HEK293T (cell line): ENCODE measurements around the gene RBM28.

Experiments
- CTCF ChIA-PET: fragments of 350-600 bp; formaldehyde crosslinking; extraction: SDS; loops from one replicate; lab custom pipeline; 2021; ENCODE audit warnings: antibody characterized with exemption, inconsistent platforms; lab: Yijun Ruan, JAX
- POLR2A ChIA-PET: fragments of 350-600 bp; formaldehyde crosslinking; extraction: SDS; loops from one replicate; lab custom pipeline; 2020; ENCODE audit warnings: antibody characterized with exemption, inconsistent platforms; lab: Yijun Ruan, JAX
- DNase-seq: peaks from one replicate; pipeline ENCODE4 v3.0.0; 2012; ENCODE audit warnings: mixed read lengths; ENCODE audit errors: extremely low spot score
- ARNT ChIP-seq: fragments of 450-650 bp; IDR thresholded peaks from 2 replicates; pipeline ENCODE4 v1.6.1; 2017; ENCODE audit warnings: mild to moderate bottlenecking
- BHLHE40 ChIP-seq: fragments of 450-650 bp; IDR thresholded peaks from 2 replicates; pipeline ENCODE4 v1.6.1; 2016; ENCODE audit warnings: mild to moderate bottlenecking, moderate library complexity, borderline replicate concordance
- CTBP1 ChIP-seq: fragments of 450-650 bp; IDR thresholded peaks from 2 replicates; pipeline ENCODE4 v1.6.1; 2016; ENCODE audit warnings: borderline replicate concordance
- ELF4 ChIP-seq: fragments of 450-650 bp; IDR thresholded peaks from 2 replicates; pipeline ENCODE4 v1.6.1; 2017; ENCODE audit warnings: antibody characterized with exemption
- FOXA1 ChIP-seq: fragments of 450-650 bp; IDR thresholded peaks from 2 replicates; pipeline ENCODE4 v1.6.1; 2016; ENCODE audit warnings: mild to moderate bottlenecking
- FOXK2 ChIP-seq: fragments of 450-650 bp; IDR thresholded peaks from 2 replicates; pipeline ENCODE4 v1.6.1; 2016; ENCODE audit warnings: mild to moderate bottlenecking
- FOXM1 ChIP-seq: fragments of 450-650 bp; IDR thresholded peaks from 2 replicates; pipeline ENCODE4 v1.6.1; 2017; ENCODE audit warnings: mild to moderate bottlenecking, borderline replicate concordance
- HDGF ChIP-seq: fragments of 450-650 bp; IDR thresholded peaks from 2 replicates; pipeline ENCODE4 v1.6.1; 2017; ENCODE audit warnings: antibody characterized with exemption, borderline replicate concordance
- L3MBTL2 ChIP-seq: fragments of 450-650 bp; conservative IDR thresholded peaks from 2 replicates; pipeline ENCODE4 v1.6.1; 2016; ENCODE audit warnings: mild to moderate bottlenecking
- LEF1 ChIP-seq: fragments of 450-650 bp; IDR thresholded peaks from 2 replicates; pipeline ENCODE4 v1.6.1; 2017; ENCODE audit warnings: mild to moderate bottlenecking, borderline replicate concordance
- NFRKB ChIP-seq: fragments of 450-650 bp; IDR thresholded peaks from 2 replicates; pipeline ENCODE4 v1.6.1; 2016; ENCODE audit warnings: mild to moderate bottlenecking, moderate library complexity
- PKNOX1 ChIP-seq: fragments of 450-650 bp; IDR thresholded peaks from 2 replicates; pipeline ENCODE4 v1.6.1; 2016
- SP1 ChIP-seq: fragments of 450-650 bp; IDR thresholded peaks from 2 replicates; pipeline ENCODE4 v1.6.1; 2017
- SUZ12 ChIP-seq: fragments of 450-650 bp; IDR thresholded peaks from 2 replicates; pipeline ENCODE4 v1.6.1; 2016; ENCODE audit warnings: mild to moderate bottlenecking
- TARDBP ChIP-seq: fragments of 450-650 bp; IDR thresholded peaks from 2 replicates; pipeline ENCODE4 v1.6.1; 2016
- ZNF384 ChIP-seq: fragments of 450-650 bp; IDR thresholded peaks from 2 replicates; pipeline ENCODE4 v1.6.1; 2016

Gene RBM28

GRCh38 chr7:128359336-128359735 lies 15.6 kb upstream of the RBM28 start:
- ChIA-PET CTCF (interaction anchor here (1.0 to 1.8 kb wide), 2 partner anchors 12 to 15 kb away, joined by 3 to 6 read pairs; partner anchors contain the start of gene RBM28), POLR2A (no interaction called here)
- DNase-seq = no peak
- TF ChIP-seq BHLHE40 (no peak), NFRKB (no peak), SP1 (no peak), PKNOX1 (no peak), LEF1 (no peak)

GRCh38 chr7:128358233-128358632 lies 14.5 kb upstream of the RBM28 start:
- no peak for DNase-seq

GRCh38 chr7:128357217-128357613 lies 13.5 kb upstream of the RBM28 start:
- POLR2A ChIA-PET = interaction anchor here (0.6 to 1.6 kb wide), 3 partner anchors 13 to 119 kb away, joined by 3 to 4 read pairs (median 3); partner anchors contain the start of genes METTL2B and RBM28
- CTCF ChIA-PET = interaction anchor here (0.8 to 1.3 kb wide), 4 partner anchors 10 to 70 kb away, joined by 3 to 10 read pairs (median 4); no protein-coding TSS in a partner anchor

More at GRCh38 chr7:128358233-128358632, 14.5 kb upstream of the RBM28 start:
- ChIA-PET POLR2A (interaction anchor here (1.4 kb wide), 1 partner anchor 118 kb away, joined by 3 read pairs; the partner anchor contains the start of gene METTL2B), CTCF (interaction anchor here (0.9 to 1.8 kb wide), 3 partner anchors 14 to 69 kb away, joined by 3 to 10 read pairs (median 6); partner anchors contain the start of gene RBM28)
- no peak for TF ChIP-seq ZNF384

GRCh38 chr7:128356546-128357216 lies 13.0 kb upstream of the RBM28 start:
- no peak for DNase-seq
- no peak for TF ChIP-seq FOXM1
- no peak for TF ChIP-seq BHLHE40
- no peak for TF ChIP-seq ARNT
- TF ChIP-seq ZNF384 = no peak
- no peak for TF ChIP-seq SUZ12
- TF ChIP-seq PKNOX1 = no peak
- TF ChIP-seq CTBP1 = no peak
- TF ChIP-seq SP1 = no peak

More at GRCh38 chr7:128357217-128357613, 13.5 kb upstream of the RBM28 start:
- no peak for TF ChIP-seq ARNT
- TF ChIP-seq TARDBP = no peak
- TF ChIP-seq ZNF384 = no peak
- TF ChIP-seq SP1 = no peak
- no peak for TF ChIP-seq SUZ12
- TF ChIP-seq FOXM1 = no peak
- no peak for TF ChIP-seq FOXK2
- TF ChIP-seq L3MBTL2 = no peak
- TF ChIP-seq HDGF = no peak
- no peak for TF ChIP-seq FOXA1
- no peak for TF ChIP-seq ELF4
- no peak for TF ChIP-seq NFRKB
- TF ChIP-seq CTBP1 = no peak
- TF ChIP-seq LEF1 = no peak
- TF ChIP-seq BHLHE40 = no peak
- TF ChIP-seq PKNOX1 = no peak
- DNase-seq = no peak

GRCh38 chr7:128353610-128354009 lies 9.9 kb upstream of the RBM28 start:
- ChIA-PET CTCF (interaction anchor here (1.0 kb wide), 1 partner anchor 34 kb away, joined by 3 read pairs; no protein-coding TSS in a partner anchor), POLR2A (no interaction called here)
- no peak for DNase-seq
- TF ChIP-seq FOXM1 (no peak), CTBP1 (no peak), L3MBTL2 (no peak), SUZ12 (no peak), ELF4 (no peak), FOXK2 (no peak), BHLHE40 (no peak), HDGF (no peak), LEF1 (no peak), NFRKB (no peak), TARDBP (no peak), ZNF384 (no peak), SP1 (no peak), FOXA1 (no peak)

More at GRCh38 chr7:128356546-128357216, 13.0 kb upstream of the RBM28 start:
- POLR2A ChIA-PET = interaction anchor here (1.4 to 1.6 kb wide), 2 partner anchors 13 to 120 kb away, joined by 3 to 4 read pairs; partner anchors contain the start of genes METTL2B and RBM28
- CTCF ChIA-PET = interaction anchor here (1.0 kb wide), 1 partner anchor 9 kb away, joined by 6 read pairs; no protein-coding TSS in a partner anchor

GRCh38 chr7:128353189-128353588 lies 9.5 kb upstream of the RBM28 start:
- DNase-seq = no peak
- TF ChIP-seq CTBP1 (no peak), BHLHE40 (no peak), ELF4 (no peak), TARDBP (no peak), ZNF384 (no peak), SP1 (no peak), HDGF (no peak), PKNOX1 (no peak), SUZ12 (no peak), ARNT (no peak), FOXM1 (no peak), L3MBTL2 (no peak), LEF1 (no peak), FOXK2 (no peak)
- POLR2A ChIA-PET = no interaction called here
- CTCF ChIA-PET = interaction anchor here (0.7 to 1.0 kb wide), 2 partner anchors 28 to 35 kb away, joined by 3 to 5 read pairs; no protein-coding TSS in a partner anchor
